HG03060 (cell line): ENCODE results near the gene BBOF1.

Source experiments
- ATAC-seq: cut with Tn5 transposase; IDR thresholded peaks from one replicate; pipeline ENCODE4 v1.9.1; 2021; ENCODE audit warnings: low read depth, moderate number of reproducible peaks; ENCODE audit not compliant: unreplicated experiment

BBOF1 gene

GRCh38 chr14:74022346-74022745 lies 3.2 kb downstream of the BBOF1 start:
- ATAC-seq, result no peak

GRCh38 chr14:74029136-74029535 lies 10.0 kb downstream of the BBOF1 start:
- no peak for ATAC-seq

- ATAC-seq, result no peak
These were observed 15.4 kb downstream of the BBOF1 start for GRCh38 chr14:74034572-74034971.

- no peak for ATAC-seq
These were observed 16.4 kb downstream of the BBOF1 start for GRCh38 chr14:74035556-74035955.

- ATAC-seq, result no peak
These were observed 19.1 kb downstream of the BBOF1 start for GRCh38 chr14:74038020-74038859.

DNA sequence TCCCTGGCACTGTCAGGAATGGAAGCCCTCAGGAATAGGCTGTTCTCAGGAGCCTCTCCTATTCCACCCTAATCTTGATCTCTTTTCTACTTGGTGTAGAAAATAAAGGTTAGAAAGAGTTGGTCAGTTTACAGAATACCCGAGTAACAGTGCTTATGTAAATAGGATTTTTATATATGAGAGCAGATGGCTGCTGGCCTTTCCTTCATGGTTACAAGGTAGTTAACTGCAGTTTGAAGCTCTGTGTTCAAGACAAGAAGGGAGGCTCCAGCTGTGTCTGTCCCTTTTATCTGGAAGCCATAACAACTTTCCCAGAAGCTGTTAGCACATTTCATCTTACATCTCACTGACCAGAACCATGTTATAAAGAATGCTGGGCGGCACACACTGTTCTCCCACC lies 23.1 kb downstream of the BBOF1 start:
- no peak for ATAC-seq

GRCh38 chr14:74045522-74045921 lies 26.4 kb downstream of the BBOF1 start:
- no peak for ATAC-seq

GRCh38 chr14:74048281-74048680 lies 29.1 kb downstream of the BBOF1 start:
- ATAC-seq, result no peak

- ATAC-seq, result no peak
These were observed 30.8 kb downstream of the BBOF1 start for GRCh38 chr14:74049876-74050495.

DNA sequence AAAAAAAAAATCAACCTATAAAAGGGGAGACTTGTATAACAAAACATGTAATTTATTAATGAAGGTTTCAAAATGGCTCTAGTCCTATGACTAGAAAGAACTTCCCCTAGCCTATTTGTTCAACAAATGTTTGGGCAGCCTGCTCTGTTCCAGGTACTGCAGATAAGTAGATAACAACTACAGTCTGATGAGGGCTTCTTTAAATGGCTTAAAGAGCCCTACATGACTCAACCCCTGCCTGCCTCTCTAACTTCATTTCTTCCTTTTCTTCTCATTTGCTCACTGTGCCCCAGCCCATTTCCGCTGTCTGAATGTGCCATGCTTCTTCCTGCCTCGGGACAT lies 43.6 kb downstream of the BBOF1 start:
- ATAC-seq, result no peak

DNA sequence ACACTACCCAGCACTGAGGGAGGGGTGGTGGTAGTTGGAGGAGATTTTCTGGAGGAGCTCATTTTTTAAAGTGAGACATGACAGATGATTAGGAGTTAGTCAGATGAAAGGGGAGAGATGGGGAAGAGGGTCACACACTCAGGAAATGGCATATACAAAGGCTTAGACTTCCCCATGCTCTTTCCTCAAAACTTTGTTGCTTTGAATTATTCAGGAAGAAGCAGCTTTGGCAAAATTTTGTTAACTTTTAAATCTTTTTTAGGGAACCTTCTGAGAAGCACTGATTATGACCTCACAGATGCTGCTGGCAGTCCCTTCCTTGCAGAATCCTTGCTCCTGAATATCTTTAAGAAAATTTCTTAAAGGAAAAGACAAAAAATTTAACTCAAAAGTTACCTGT lies 45.3 kb downstream of the BBOF1 start:
- no peak for ATAC-seq

- no peak for ATAC-seq
These were observed 45.7 kb downstream of the BBOF1 start for GRCh38 chr14:74064883-74065282.

GRCh38 chr14:74065746-74066575 lies 46.8 kb downstream of the BBOF1 start:
- no peak for ATAC-seq

DNA sequence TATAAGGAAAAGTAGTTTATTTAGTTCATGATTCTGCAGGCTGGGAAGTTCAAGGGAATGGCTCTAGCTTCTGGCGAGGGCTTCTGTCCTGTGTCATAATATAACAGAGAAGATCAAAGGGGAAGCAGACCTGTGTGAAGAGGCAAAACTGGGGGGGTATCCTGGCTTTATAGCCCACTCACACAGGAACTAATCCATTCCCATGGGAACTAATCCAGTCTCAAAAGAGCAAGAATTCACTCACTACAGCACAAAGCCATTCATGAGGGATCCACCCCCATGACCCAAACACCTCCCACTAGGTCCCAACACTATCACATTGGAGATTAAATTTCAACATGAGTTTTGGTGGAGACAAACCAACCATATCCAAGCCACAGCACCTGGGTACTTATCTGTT lies 58.3 kb downstream of the BBOF1 start:
- no peak for ATAC-seq

DNA sequence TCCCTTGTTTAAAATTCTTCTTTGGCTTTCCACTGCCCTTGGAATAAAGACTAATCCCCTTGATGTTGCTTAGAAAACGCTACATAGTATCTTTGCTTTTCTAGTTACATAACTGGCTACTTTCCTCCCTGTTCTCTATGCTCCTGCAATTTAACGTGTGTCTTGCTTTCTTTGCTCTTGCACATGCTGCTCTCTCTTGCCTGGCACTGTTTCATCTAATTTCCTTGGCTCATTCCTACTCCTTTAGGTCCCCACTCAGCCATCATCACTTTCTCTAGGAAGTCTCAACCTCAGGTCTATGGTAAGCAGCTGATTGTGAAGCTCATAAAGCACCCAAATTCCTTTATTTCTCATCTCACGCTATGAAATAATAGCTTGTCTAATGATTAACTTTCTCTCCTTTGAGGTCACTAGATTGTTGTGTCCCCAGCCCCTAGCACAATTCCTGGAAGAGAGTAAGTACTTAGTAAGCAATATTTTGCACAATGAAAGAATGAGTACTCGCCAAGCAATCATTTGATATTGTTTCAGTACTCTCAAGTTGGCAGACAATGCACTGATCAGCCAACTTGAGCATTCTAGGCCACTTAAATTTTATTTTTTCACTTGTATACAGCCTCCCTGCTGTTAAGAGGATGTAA lies 61.8 kb downstream of the BBOF1 start:
- ATAC-seq, result no peak

DNA sequence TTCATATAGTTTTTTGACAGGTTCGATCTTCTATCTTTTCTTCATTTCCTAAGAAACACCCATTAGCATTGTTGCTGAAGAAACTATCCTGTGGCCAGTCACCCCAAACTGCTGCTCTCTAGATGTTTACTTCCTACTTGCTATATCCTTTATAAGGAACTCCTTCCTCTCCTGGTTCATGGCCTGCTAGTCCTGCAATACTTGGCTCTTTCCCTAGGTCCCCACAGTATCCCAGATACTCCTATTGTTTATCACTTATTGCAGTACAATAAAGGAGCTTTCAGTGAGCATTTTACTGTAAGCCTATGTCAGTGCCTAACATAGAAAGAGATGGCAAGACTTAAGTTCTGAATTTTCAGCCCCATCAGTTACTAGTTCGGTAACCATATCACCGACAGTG lies 62.3 kb downstream of the BBOF1 start:
- ATAC-seq, result no peak

GRCh38 chr14:74083161-74083560 lies 64.0 kb downstream of the BBOF1 start:
- no peak for ATAC-seq

GRCh38 chr14:74083784-74084276 lies 64.7 kb downstream of the BBOF1 start:
- no peak for ATAC-seq

- ATAC-seq, result peak; percentile 87
These were observed 65.3 kb downstream of the BBOF1 start, which contains the start of the genes ALDH6A1 and LIN52 for GRCh38 chr14:74084277-74085046. ALDH6A1 (minus strand) TSS chr14:74084453; CDS start chr14:74084394, 59 bp downstream. LIN52 (plus strand) TSS chr14:74084956; CDS start chr14:74084975, 19 bp downstream.
